Measurements from ENCODE around the gene ASPM.

DNA sequence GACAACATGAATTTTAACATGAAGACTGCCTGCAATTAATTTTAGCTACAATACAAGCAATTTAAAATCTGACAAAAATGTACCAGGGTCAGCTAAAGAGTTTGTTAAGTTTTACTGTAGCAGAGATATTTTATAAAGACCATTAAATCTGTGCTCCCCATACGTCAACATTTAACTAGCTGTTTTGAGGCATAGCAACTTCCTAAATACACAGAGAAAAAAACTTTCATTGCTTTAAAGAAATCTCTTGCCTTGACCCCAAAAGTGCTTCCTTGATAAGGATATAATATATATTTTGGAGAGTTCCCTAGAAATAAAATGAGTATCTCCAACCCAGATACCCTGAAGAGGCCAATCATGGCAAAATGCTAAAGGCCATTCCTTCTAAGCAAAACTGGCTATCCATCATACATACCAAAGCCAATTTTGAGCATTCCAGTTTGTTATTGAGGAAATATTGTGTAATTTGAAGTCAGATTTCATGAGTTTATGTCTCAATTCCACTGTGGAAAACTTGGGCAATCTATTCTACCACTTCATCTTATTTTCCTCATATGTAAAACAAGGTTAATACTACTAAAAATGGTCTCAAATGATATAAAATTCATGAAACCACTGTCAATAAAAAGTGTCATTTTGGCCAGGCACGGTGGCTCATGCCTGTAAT lies 19.1 kb downstream of the ASPM start:
- TF ChIP-seq EZH2 (IDR thresholded peaks at IDR 0.05; ENCODE audit: low read depth) = no peak
- TF ChIP-seq, protein P1, sequence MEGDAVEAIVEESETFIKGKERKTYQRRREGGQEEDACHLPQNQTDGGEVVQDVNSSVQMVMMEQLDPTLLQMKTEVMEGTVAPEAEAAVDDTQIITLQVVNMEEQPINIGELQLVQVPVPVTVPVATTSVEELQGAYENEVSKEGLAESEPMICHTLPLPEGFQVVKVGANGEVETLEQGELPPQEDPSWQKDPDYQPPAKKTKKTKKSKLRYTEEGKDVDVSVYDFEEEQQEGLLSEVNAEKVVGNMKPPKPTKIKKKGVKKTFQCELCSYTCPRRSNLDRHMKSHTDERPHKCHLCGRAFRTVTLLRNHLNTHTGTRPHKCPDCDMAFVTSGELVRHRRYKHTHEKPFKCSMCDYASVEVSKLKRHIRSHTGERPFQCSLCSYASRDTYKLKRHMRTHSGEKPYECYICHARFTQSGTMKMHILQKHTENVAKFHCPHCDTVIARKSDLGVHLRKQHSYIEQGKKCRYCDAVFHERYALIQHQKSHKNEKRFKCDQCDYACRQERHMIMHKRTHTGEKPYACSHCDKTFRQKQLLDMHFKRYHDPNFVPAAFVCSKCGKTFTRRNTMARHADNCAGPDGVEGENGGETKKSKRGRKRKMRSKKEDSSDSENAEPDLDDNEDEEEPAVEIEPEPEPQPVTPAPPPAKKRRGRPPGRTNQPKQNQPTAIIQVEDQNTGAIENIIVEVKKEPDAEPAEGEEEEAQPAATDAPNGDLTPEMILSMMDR (conservative IDR thresholded peaks at IDR 0.05) = no peak
